ENCODE data around the gene CPN2. TPM values are rescaled to one million over a fixed set of nuclear protein-coding genes. Genes with fewer than 3 reads are reported as not detected.
A peak's percentile ranks its signal among the peaks of the same experiment; 100 is the strongest.

CPN2 gene
- polyA plus RNA-seq, 10 donors: 0.07 to 0.16 (median 0.09) TPM; not detected in 5

GRCh38 chr3:194381460-194381875 is 30.3 kb upstream of the CPN2 start:
- no peak for DNase-seq

- DNase-seq: no peak
Measured at GRCh38 chr3:194380326-194380725, 29.2 kb upstream of the CPN2 start.

- no peak for DNase-seq
Measured at GRCh38 chr3:194379651-194380050, 28.5 kb upstream of the CPN2 start.

- no peak for DNase-seq
Measured at GRCh38 chr3:194379231-194379630, 28.1 kb upstream of the CPN2 start.

- DNase-seq: no peak
Measured at GRCh38 chr3:194377708-194378107, 26.6 kb upstream of the CPN2 start.

GRCh38 chr3:194376241-194376560 is 25.1 kb upstream of the CPN2 start:
- DNase-seq: no peak

- no peak for DNase-seq
Measured at GRCh38 chr3:194375473-194376240, 24.5 kb upstream of the CPN2 start.

GRCh38 chr3:194374935-194375334 is 23.8 kb upstream of the CPN2 start:
- no peak for DNase-seq

- DNase-seq: no peak
Measured at GRCh38 chr3:194373899-194374298, 22.8 kb upstream of the CPN2 start.

GRCh38 chr3:194373028-194373427 is 21.9 kb upstream of the CPN2 start:
- no peak for DNase-seq

- DNase-seq: no peak
Measured at GRCh38 chr3:194370753-194371152, 19.6 kb upstream of the CPN2 start.

- DNase-seq: peak in 1 of 3 donors; percentile 44
Measured at GRCh38 chr3:194369522-194370279, 18.6 kb upstream of the CPN2 start, which contains the start of gene LRRC15. Gene LRRC15, minus strand, starts transcription at chr3:194369743. Its CDS starts 8,700 bp downstream, at chr3:194361043.

GRCh38 chr3:194368918-194369317 is 17.8 kb upstream of the CPN2 start:
- DNase-seq: no peak

GRCh38 chr3:194367992-194368841 is 17.1 kb upstream of the CPN2 start:
- DNase-seq: peak; percentile 30 to 48 (median 43)

- DNase-seq: no peak
Measured at GRCh38 chr3:194365978-194366490, 14.9 kb upstream of the CPN2 start.

GRCh38 chr3:194365526-194365925 is 14.4 kb upstream of the CPN2 start:
- no peak for DNase-seq

- DNase-seq: peak; percentile 60 to 91 (median 89)
Measured at GRCh38 chr3:194364652-194365434, 13.7 kb upstream of the CPN2 start.

- DNase-seq: no peak
Measured at GRCh38 chr3:194364314-194364651, 13.2 kb upstream of the CPN2 start.

- DNase-seq: no peak
Measured at GRCh38 chr3:194360568-194360967, 9.4 kb upstream of the CPN2 start.

GRCh38 chr3:194357681-194358080 is 6.6 kb upstream of the CPN2 start:
- no peak for DNase-seq

- DNase-seq: no peak
Measured at GRCh38 chr3:194355379-194355778, 4.3 kb upstream of the CPN2 start.

Measured in muscle of back (tissue), 11 donors.